Prostate gland (tissue), 2 donors: Measurements from ENCODE around the gene GPR142. TPM values are rescaled to one million over a fixed set of nuclear protein-coding genes. Genes with fewer than 3 reads are reported as not detected.

ENCODE experiments used
- DNase-seq: peaks from one replicate; pipeline ENCODE4 v3.0.0-alpha.2; 2019; ENCODE audit warnings: low spot score
- H3K27ac ChIP-seq, 2 donors: fragments of 200-600 bp; sonication (generic); 2 replicates each; pipeline ENCODE4 v1.5.1; 2017 to 2019
- H3K27me3 ChIP-seq: fragments of 200-600 bp; sonication (generic); replicated peaks from 2 replicates; pipeline ENCODE4 v1.5.1; 2019; ENCODE audit not compliant: insufficient read depth
- H3K36me3 ChIP-seq, 2 donors: fragments of 200-600 bp; sonication (generic); 1 replicate in 1 of 2; 2 replicates in 1 of 2; pipeline versions ENCODE4 v1.5.1 to v1.8.1; 2017 to 2019
- H3K4me1 ChIP-seq: fragments of 200-600 bp; sonication (generic); replicated peaks from 2 replicates; pipeline ENCODE4 v1.5.1; 2019
- H3K4me3 ChIP-seq, 2 donors: fragments of 200-600 bp; sonication (generic); 2 replicates each; pipeline ENCODE4 v1.5.1; 2017 to 2019
- H3K9me3 ChIP-seq: fragments of 200-600 bp; sonication (generic); 2 replicates; pipeline ENCODE4 v1.5.1; 2017
- CTCF ChIP-seq, 4 experiments: fragments of 200-600 bp in 2 of 4; fragments of 450-650 bp in 2 of 4; sonication (generic) in 2 of 4; IDR thresholded peaks; 1 replicate in 3 of 4; 2 replicates in 1 of 4; pipeline ENCODE4 v1.5.1; 2016 to 2019; ENCODE audit warnings: antibody characterized with exemption in 4 of 4, mild to moderate bottlenecking in 2 of 4, moderate library complexity in 2 of 4
- POLR2A ChIP-seq: fragments of 450-650 bp; IDR thresholded peaks from one replicate; pipeline ENCODE4 v1.6.1; 2016; ENCODE audit warnings: antibody characterized with exemption, mild to moderate bottlenecking
- POLR2AphosphoS5 ChIP-seq: sonication (generic); formaldehyde crosslinking; IDR thresholded peaks from one replicate; pipeline ENCODE4 v1.6.1; 2017; ENCODE audit warnings: antibody characterized with exemption
- WGBS: methylation state at CpG from one replicate; pipeline ENCODE4 v1.1.5; 2018; 5-methylcytosine and 5-hydroxymethylcytosine counted together
- intact Hi-C: fragments of 100-400 bp; cut with DNase I; formaldehyde crosslinking; loops from one replicate; pipeline ENCODE4 v1.14.2; 2022
- total RNA-seq, 2 donors: library from RNA; depleted of rRNA; stranded (reverse); fragments of >200 nt; gene quantifications; one replicate each; pipeline ENCODE4 v1.1.0, GENCODE V29; 2016

GPR142 gene
- total RNA-seq, 2 donors from 2014 or later = 3.6 TPM; not detected in 1

- TF ChIP-seq POLR2A = no peak
- no peak for TF ChIP-seq POLR2AphosphoS5
- TF ChIP-seq CTCF (IDR thresholded peaks at IDR 0.05) = no peak
- Histone ChIP-seq H3K4me3 (no peak overlapping the region), H3K27me3 (no peaks in the 10 kb centered on the region), H3K27ac (no peak overlapping the region), H3K9me3 (no peaks in the 10 kb centered on the region), H3K36me3 (no peaks in the 10 kb centered on the region), H3K4me1 (no peaks in the 10 kb centered on the region)
- intact Hi-C loops = no loop called here
- DNase-seq = no peak
- 35% methylated on average over 11 of the region's 11 CpGs for WGBS
Observed at GRCh38 chr17:74332763-74333283, 34.5 kb upstream of the GPR142 start.

GRCh38 chr17:74334393-74335039, 32.8 kb upstream of the GPR142 start:
- intact Hi-C loops = no loop called here
- H3K27me3 ChIP-seq = peaks cover 5% of the 10 kb centered on the region
- no peak overlapping the region for H3K27ac ChIP-seq

GRCh38 chr17:74335529-74336062, 31.7 kb upstream of the GPR142 start:
- no peaks in the 10 kb centered on the region for H3K4me1 ChIP-seq
- H3K27ac ChIP-seq = no peak overlapping the region
- no peaks in the 10 kb centered on the region for H3K9me3 ChIP-seq
- intact Hi-C loops = no loop called here
- DNase-seq = no peak
- H3K36me3 ChIP-seq = no peaks in the 10 kb centered on the region
- TF ChIP-seq CTCF (IDR thresholded peaks at IDR 0.05) (no peak), POLR2AphosphoS5 (no peak), POLR2A (no peak)
- peaks cover 5% of the 10 kb centered on the region for H3K27me3 ChIP-seq
- no peak overlapping the region for H3K4me3 ChIP-seq
- 88% methylated on average over 5 of the region's 5 CpGs for WGBS

More at GRCh38 chr17:74334393-74335039, 32.8 kb upstream of the GPR142 start:
- Histone ChIP-seq H3K36me3 (no peaks in the 10 kb centered on the region), H3K4me3 (no peak overlapping the region), H3K9me3 (no peaks in the 10 kb centered on the region), H3K4me1 (no peaks in the 10 kb centered on the region)
- 83% methylated on average over 2 of the region's 2 CpGs for WGBS
- TF ChIP-seq CTCF (IDR thresholded peaks at IDR 0.05) (no peak), POLR2AphosphoS5 (no peak), POLR2A (no peak)
- no peak for DNase-seq

GRCh38 chr17:74336307-74336706, 31.0 kb upstream of the GPR142 start:
- TF ChIP-seq CTCF (IDR thresholded peaks at IDR 0.05) (no peak), POLR2A (no peak), POLR2AphosphoS5 (no peak)
- Histone ChIP-seq H3K9me3 (no peaks in the 10 kb centered on the region), H3K36me3 (no peaks in the 10 kb centered on the region), H3K27me3 (peaks cover 5% of the 10 kb centered on the region), H3K27ac (no peak overlapping the region), H3K4me1 (no peaks in the 10 kb centered on the region), H3K4me3 (no peak overlapping the region)
- WGBS = 78% methylated on average over 7 of the region's 7 CpGs
- DNase-seq = no peak
- intact Hi-C loops = no loop called here
